HEK293 (cell line): ENCODE data around the gene HES3.

Source experiments
- CTCF ChIA-PET: fragments of 350-600 bp; formaldehyde crosslinking; extraction: SDS; loops from one replicate; lab custom pipeline; 2021; ENCODE audit warnings: antibody characterized with exemption; lab: Yijun Ruan, JAX
- POLR2A ChIA-PET: fragments of 300-600 bp; formaldehyde crosslinking; extraction: SDS; loops from one replicate; lab custom pipeline; 2020; ENCODE audit warnings: antibody characterized with exemption, inconsistent platforms; lab: Yijun Ruan, JAX
- H3K27ac ChIP-seq: fragments of 200-500 bp; sonication (Bioruptor generic); 2 replicates; pipeline ENCODE4 v1.5.1; 2014; ENCODE audit warnings: low read depth, low read length, control low read depth, inconsistent platforms; ENCODE audit errors: extremely low read depth
- H3K36me3 ChIP-seq, 2 experiments: fragments of 200-500 bp in 1 of 2; sonication (Bioruptor generic) in 1 of 2; 1 replicate in 1 of 2; 2 replicates in 1 of 2; pipeline ENCODE4 v1.5.1; 2014 to 2017; ENCODE audit warnings: inconsistent platforms in 2 of 2, low read length in 2 of 2; ENCODE audit not compliant: control insufficient read depth in 2 of 2, insufficient read depth in 1 of 2
- H3K4me1 ChIP-seq: fragments of 200-500 bp; sonication (Bioruptor generic); 2 replicates; pipeline ENCODE4 v1.5.1; 2014; ENCODE audit warnings: mild to moderate bottlenecking, low read length, inconsistent platforms; ENCODE audit not compliant: control insufficient read depth, insufficient read depth
- H3K4me3 ChIP-seq: 2 replicates; pipeline ENCODE4 v1.5.1; 2011; ENCODE audit warnings: low read depth, mild to moderate bottlenecking, control low read depth, low read length, moderate library complexity
- H3K9me3 ChIP-seq: fragments of 200-500 bp; sonication (Bioruptor generic); 2 replicates; pipeline ENCODE4 v1.5.1; 2014; ENCODE audit warnings: low read depth, low read length, inconsistent platforms; ENCODE audit not compliant: control insufficient read depth, insufficient read depth
- ZNF157 ChIP-seq: fragments of 450-650 bp; formaldehyde crosslinking; IDR thresholded peaks from 2 replicates; pipeline ENCODE4 v1.5.1; 2016; ENCODE audit warnings: missing biosample characterization, missing genetic modification characterization
- ZNF174 ChIP-seq: fragments of 450-650 bp; formaldehyde crosslinking; IDR thresholded peaks from 2 replicates; pipeline ENCODE4 v1.5.0; 2017; ENCODE audit warnings: missing biosample characterization, mild to moderate bottlenecking, missing genetic modification characterization
- ZNF175 ChIP-seq: fragments of 450-650 bp; formaldehyde crosslinking; IDR thresholded peaks from 2 replicates; pipeline ENCODE4 v1.5.1; 2016; ENCODE audit warnings: missing biosample characterization, missing genetic modification characterization
- ZNF19 ChIP-seq: fragments of 450-650 bp; formaldehyde crosslinking; IDR thresholded peaks from 2 replicates; pipeline ENCODE4; 2016; ENCODE audit warnings: missing biosample characterization, missing genetic modification characterization, low read depth
- ZNF423 ChIP-seq: fragments of 450-650 bp; formaldehyde crosslinking; IDR thresholded peaks from 2 replicates; pipeline ENCODE4 v1.5.1; 2016; ENCODE audit warnings: missing biosample characterization, missing genetic modification characterization
- ZNF558 ChIP-seq: fragments of 450-650 bp; formaldehyde crosslinking; IDR thresholded peaks from 2 replicates; pipeline ENCODE4 v1.5.1; 2016; ENCODE audit warnings: missing biosample characterization, missing genetic modification characterization
- ZNF621 ChIP-seq: fragments of 450-650 bp; formaldehyde crosslinking; IDR thresholded peaks from 2 replicates; pipeline ENCODE4 v1.5.1; 2017; ENCODE audit warnings: missing biosample characterization, missing genetic modification characterization
- ZNF624 ChIP-seq: fragments of 450-650 bp; formaldehyde crosslinking; IDR thresholded peaks from 2 replicates; pipeline ENCODE4 v1.5.1; 2017; ENCODE audit warnings: missing biosample characterization, missing genetic modification characterization
- ZNF701 ChIP-seq: fragments of 450-650 bp; formaldehyde crosslinking; IDR thresholded peaks from 2 replicates; pipeline ENCODE4 v1.5.1; 2016; ENCODE audit warnings: missing biosample characterization, missing genetic modification characterization
- ZNF76 ChIP-seq: fragments of 450-650 bp; formaldehyde crosslinking; IDR thresholded peaks from 2 replicates; pipeline ENCODE4; 2016; ENCODE audit warnings: low read depth, missing biosample characterization, missing genetic modification characterization, borderline replicate concordance
- ZNF776 ChIP-seq: fragments of 450-650 bp; formaldehyde crosslinking; IDR thresholded peaks from 2 replicates; pipeline ENCODE4 v1.5.0; 2017; ENCODE audit warnings: missing biosample characterization, missing genetic modification characterization, borderline replicate concordance
- ZNF830 ChIP-seq: fragments of 450-650 bp; IDR thresholded peaks from 2 replicates; pipeline ENCODE4 v1.5.0; 2018; ENCODE audit warnings: missing biosample characterization, missing genetic modification characterization, low read depth, mild to moderate bottlenecking, moderate library complexity
- ZSCAN18 ChIP-seq: fragments of 450-650 bp; formaldehyde crosslinking; IDR thresholded peaks from 2 replicates; pipeline ENCODE4 v1.5.1; 2016; ENCODE audit warnings: missing biosample characterization, missing genetic modification characterization
- TF ChIP-seq, protein P1 (sequence below): fragments of 450-650 bp; formaldehyde crosslinking; IDR thresholded peaks from 2 replicates; pipeline ENCODE4 v1.5.1; 2016; ENCODE audit warnings: missing biosample characterization, missing genetic modification characterization
- TF ChIP-seq, protein P2 (sequence below): fragments of 450-650 bp; formaldehyde crosslinking; IDR thresholded peaks from 2 replicates; pipeline ENCODE4 v1.5.1; 2016; ENCODE audit warnings: missing biosample characterization, missing genetic modification characterization

The HES3 gene

DNA sequence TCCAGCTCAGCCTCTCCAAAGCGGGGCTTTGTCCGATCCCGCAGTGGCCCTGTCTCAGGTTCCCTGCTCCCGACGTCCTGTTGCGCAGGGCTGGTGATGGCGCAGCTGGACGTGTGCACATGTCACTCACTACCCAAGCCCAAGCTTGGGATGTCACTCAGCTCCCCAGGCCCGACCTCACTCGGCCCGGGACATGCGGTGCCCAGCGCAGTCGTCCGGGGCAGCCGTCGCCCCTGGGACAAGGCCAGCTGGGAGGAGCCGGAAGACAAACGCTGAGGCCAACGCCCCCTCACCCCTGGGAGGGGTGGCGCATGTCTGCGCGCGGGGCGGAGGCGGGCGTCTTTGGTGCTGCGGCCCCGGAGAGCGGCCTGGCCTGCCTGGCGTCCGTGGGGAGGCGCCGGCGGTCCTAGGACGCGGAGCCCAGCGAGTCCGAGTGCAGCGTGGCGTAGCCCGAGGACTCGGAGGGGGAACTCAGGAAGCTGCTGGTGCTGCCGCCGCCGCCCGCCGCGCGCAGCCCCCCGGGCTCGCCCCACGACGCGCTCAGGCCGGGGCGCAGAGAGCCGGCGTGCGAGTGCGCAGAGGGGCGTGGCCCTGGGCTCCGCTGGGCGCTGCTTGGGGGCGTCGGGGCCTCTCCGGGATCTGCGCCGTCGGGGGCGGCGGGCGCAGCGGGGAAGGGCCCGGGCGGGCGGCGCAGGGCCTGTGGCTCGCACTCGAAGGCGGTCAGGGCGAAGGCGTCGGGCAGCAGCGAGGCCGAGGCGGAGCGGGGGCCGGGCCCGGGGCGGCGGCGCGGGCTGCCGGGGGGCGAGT, 5.2 kb downstream of the HES3 start:
- no peaks in the 10 kb centered on the region for H3K4me1 ChIP-seq
- TF ChIP-seq ZNF621 (tag by site-specific recombination) (no peak), ZNF624 (tag by site-specific recombination) (no peak), ZNF174 (tag by site-specific recombination) (no peak), ZNF76 (tag by site-specific recombination) (no peak)
- TF ChIP-seq, all 188 proteins: peak for 0
- no peaks in the 10 kb centered on the region for H3K9me3 ChIP-seq
- CTCF ChIA-PET = interaction anchor here (0.6 to 9.2 kb wide), 8 partner anchors 11 to 189 kb away, joined by 3 to 181 read pairs (median 14); no protein-coding TSS in a partner anchor
- POLR2A ChIA-PET = no interaction called here
- no peak overlapping the region for H3K4me3 ChIP-seq
- H3K36me3 ChIP-seq = peaks cover 0 to 8% of the 10 kb centered on the region in 2 experiments; a peak in 1 of 3 replicates
- no peak overlapping the region for H3K27ac ChIP-seq

DNA sequence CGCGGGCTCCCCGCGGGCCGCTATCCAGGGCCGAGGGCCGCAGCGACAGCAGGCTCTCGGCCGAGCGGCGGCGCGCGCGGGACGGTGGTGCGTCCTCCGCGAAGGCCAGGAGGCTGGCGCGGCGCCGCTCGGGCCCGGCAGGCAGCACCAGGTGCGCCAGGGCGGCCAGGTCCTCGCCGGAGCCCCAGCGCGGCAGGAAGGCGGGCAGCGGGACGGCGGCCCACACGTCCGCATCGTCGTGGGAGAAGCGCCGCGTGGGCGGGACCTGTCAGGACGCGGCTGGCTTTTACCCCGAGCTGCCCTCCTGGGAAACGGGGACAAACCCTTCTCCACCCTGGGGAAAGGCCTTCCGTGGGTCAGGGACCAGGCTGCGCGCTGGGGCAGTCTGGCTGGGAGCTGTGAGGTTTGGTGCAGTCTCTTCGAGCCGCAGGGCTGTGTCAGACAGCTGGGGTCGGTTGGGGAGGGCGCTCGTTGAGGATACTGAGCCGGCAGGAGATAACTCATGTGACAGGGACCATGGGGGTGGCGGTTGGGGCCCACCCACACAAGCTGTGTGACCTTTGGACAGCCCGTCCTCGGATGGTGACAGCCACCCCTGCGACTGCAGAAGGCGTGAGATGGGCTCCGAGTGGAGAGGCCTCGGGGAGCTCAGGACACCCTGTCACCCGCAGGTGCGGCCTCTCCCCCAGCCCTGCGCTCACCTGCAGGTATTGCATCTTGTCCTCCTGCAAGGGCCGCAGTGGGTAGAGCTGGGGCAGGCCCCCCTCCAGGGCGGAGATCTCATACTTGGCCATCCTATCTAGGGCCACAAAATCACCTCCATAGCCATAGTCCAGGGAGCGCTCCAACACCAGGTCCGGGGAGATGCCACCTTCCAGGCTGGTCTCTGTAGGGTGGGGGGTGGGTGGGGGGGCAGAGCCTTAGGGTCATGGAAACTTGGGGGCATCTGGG, 6.0 kb downstream of the HES3 start:
- CTCF ChIA-PET = interaction anchor here (0.6 to 9.2 kb wide), 2 partner anchors 90 to 153 kb away, joined by 3 to 181 read pairs; no protein-coding TSS in a partner anchor
- H3K4me1 ChIP-seq = no peaks in the 10 kb centered on the region
- no peak for TF ChIP-seq ZNF830 (tag by site-specific recombination)
- TF ChIP-seq ZNF423 (tag by site-specific recombination) = no peak
- no peak for TF ChIP-seq ZNF776 (tag by site-specific recombination)
- TF ChIP-seq ZNF701 (tag by site-specific recombination) = no peak
- TF ChIP-seq ZNF19 (tag by site-specific recombination) = no peak
- TF ChIP-seq ZSCAN18 (tag by site-specific recombination) = no peak
- TF ChIP-seq, protein P1, sequence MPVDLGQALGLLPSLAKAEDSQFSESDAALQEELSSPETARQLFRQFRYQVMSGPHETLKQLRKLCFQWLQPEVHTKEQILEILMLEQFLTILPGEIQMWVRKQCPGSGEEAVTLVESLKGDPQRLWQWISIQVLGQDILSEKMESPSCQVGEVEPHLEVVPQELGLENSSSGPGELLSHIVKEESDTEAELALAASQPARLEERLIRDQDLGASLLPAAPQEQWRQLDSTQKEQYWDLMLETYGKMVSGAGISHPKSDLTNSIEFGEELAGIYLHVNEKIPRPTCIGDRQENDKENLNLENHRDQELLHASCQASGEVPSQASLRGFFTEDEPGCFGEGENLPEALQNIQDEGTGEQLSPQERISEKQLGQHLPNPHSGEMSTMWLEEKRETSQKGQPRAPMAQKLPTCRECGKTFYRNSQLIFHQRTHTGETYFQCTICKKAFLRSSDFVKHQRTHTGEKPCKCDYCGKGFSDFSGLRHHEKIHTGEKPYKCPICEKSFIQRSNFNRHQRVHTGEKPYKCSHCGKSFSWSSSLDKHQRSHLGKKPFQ = no peak
- TF ChIP-seq ZNF558 (tag by site-specific recombination) = no peak
- TF ChIP-seq ZNF157 (tag by site-specific recombination) = no peak
- TF ChIP-seq ZNF175 (tag by site-specific recombination) = no peak
- TF ChIP-seq, protein P2, sequence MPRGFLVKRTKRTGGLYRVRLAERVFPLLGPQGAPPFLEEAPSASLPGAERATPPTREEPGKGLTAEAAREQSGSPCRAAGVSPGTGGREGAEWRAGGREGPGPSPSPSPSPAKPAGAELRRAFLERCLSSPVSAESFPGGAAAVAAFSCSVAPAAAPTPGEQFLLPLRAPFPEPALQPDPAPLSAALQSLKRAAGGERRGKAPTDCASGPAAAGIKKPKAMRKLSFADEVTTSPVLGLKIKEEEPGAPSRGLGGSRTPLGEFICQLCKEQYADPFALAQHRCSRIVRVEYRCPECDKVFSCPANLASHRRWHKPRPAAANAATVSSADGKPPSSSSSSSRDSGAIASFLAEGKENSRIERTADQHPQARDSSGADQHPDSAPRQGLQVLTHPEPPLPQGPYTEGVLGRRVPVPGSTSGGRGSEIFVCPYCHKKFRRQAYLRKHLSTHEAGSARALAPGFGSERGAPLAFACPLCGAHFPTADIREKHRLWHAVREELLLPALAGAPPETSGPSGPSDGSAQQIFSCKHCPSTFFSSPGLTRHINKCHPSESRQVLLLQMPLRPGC (tag by site-specific recombination) = no peak
- no peaks in the 10 kb centered on the region for H3K9me3 ChIP-seq
- no peak overlapping the region for H3K27ac ChIP-seq
- H3K4me3 ChIP-seq = no peak overlapping the region
- peaks cover 0 to 13% of the 10 kb centered on the region in 2 experiments; a peak in 1 of 3 replicates for H3K36me3 ChIP-seq
- POLR2A ChIA-PET = no interaction called here
